K562 (cell line): Measurements from ENCODE around the gene OTOP3. TPM values are rescaled to one million over a fixed set of nuclear protein-coding genes. Genes with fewer than 3 reads are reported as not detected.

ENCODE experiments used
- FOSL1 ChIP-seq: fragments of 200-800 bp; sonication (Bioruptor generic); conservative IDR thresholded peaks from 2 replicates; pipeline ENCODE4 v1.6.1; 2016; ENCODE audit warnings: missing genetic modification characterization, missing compliant biosample characterization
- JUN ChIP-seq, 2 experiments: sonication (generic) in 1 of 2; formaldehyde crosslinking in 1 of 2; IDR thresholded peaks; 2 replicates each; pipeline versions ENCODE4 v1.6.1 to v1.8.0; 2012 to 2022; ENCODE audit warnings: borderline replicate concordance in 2 of 2, mild to moderate bottlenecking in 2 of 2, improper control_type of control experiment in 1 of 2, low read depth in 1 of 2, low read length in 1 of 2, missing genetic modification reagents in 1 of 2
- JUND ChIP-seq, 2 experiments: IDR thresholded peaks; 2 replicates in 1 of 2; 3 replicates in 1 of 2; pipeline ENCODE4 v1.6.1; 2011; ENCODE audit warnings: borderline replicate concordance in 2 of 2, low read depth in 2 of 2, low read length in 2 of 2, improper control_type of control experiment in 1 of 2, missing biosample characterization in 1 of 2, missing genetic modification characterization in 1 of 2, missing genetic modification reagents in 1 of 2
- KDM1A ChIP-seq, 2 experiments: fragments of 450-650 bp; IDR thresholded peaks; 2 replicates each; pipeline ENCODE4 v1.6.1; 2016; ENCODE audit warnings: mild to moderate bottlenecking in 2 of 2
- KDM5B ChIP-seq: fragments of 200-600 bp; sonication (generic); IDR thresholded peaks from 2 replicates; pipeline ENCODE4 v1.6.1; 2012; ENCODE audit warnings: low read depth, mild to moderate bottlenecking, moderate library complexity, low read length, control low read depth, inconsistent platforms; ENCODE audit not compliant: insufficient replicate concordance
- SMC3 ChIP-seq: conservative IDR thresholded peaks from 2 replicates; pipeline ENCODE4 v1.6.1; 2011; ENCODE audit warnings: low read depth, low read length, improper control_type of control experiment; ENCODE audit not compliant: insufficient read depth
- ZBTB1 ChIP-seq: sonication (generic); formaldehyde crosslinking; IDR thresholded peaks from 2 replicates; pipeline ENCODE4 v1.8.1; 2023; ENCODE audit warnings: missing genetic modification reagents, low read depth, mild to moderate bottlenecking, borderline replicate concordance
- ZBTB11 ChIP-seq, 3 experiments: fragments of 200-800 bp in 1 of 3; fragments of 250-450 bp in 1 of 3; fragments of 450-650 bp in 1 of 3; sonication (Bioruptor Pico) in 1 of 3; sonication (Bioruptor generic) in 1 of 3; formaldehyde crosslinking in 1 of 3; IDR thresholded peaks; 2 replicates each; pipeline versions ENCODE4 v1.6.1 to v1.8.0; 2016 to 2022; ENCODE audit warnings: mild to moderate bottlenecking in 2 of 3, missing genetic modification characterization in 2 of 3, missing compliant biosample characterization in 1 of 3, moderate library complexity in 1 of 3
- ZNF133 ChIP-seq: fragments of 250-450 bp; sonication (Bioruptor Pico); IDR thresholded peaks from 2 replicates; pipeline ENCODE4 v1.4.0; 2020; ENCODE audit warnings: mild to moderate bottlenecking
- polyA plus RNA-seq, 8 experiments: library from polyadenylated mRNA; depleted of rRNA in 4 of 8; stranded (reverse) in 5 of 8; unstranded in 3 of 8; fragments of >200 nt; fragmentation: Nextera tagmentation in 2 of 8; fragmentation: Illumina TruSeq in 1 of 8; extraction: Ambion mirVana in 2 of 8; extraction: Trizol in 1 of 8; gene quantifications; 2 replicates each; pipeline versions ENCODE4 v1.2.1 to v1.2.3, GENCODE V29; 2011 to 2014; ENCODE audit warnings: inconsistent platforms in 1 of 8, missing spikeins in 1 of 8
- total RNA-seq, 7 experiments: library from RNA; depleted of rRNA in 6 of 7; stranded (reverse); fragments of >200 nt in 6 of 7; fragmentation: Illumina TruSeq in 2 of 7; extraction: Trizol in 2 of 7; gene quantifications; 2 replicates each; pipeline versions ENCODE4 v1.2.1 to v1.2.3, GENCODE V29; 2011 to 2021; ENCODE audit warnings: low replicate concordance in 1 of 7
- TF ChIP-seq, protein P1 (sequence below): fragments of 450-650 bp; IDR thresholded peaks from 2 replicates; pipeline ENCODE4 v1.6.1; 2016; ENCODE audit warnings: mild to moderate bottlenecking, moderate library complexity

The OTOP3 gene
- total and polyA plus RNA-seq, 9 of the 15 experiments (the other 6 are each of a cell fraction or from before 2014, with no cell fraction given), result not detected

GRCh38 chr17:74981979-74982662 lies 46.4 kb downstream of the OTOP3 start (continued):
- TF ChIP-seq, protein P1, sequence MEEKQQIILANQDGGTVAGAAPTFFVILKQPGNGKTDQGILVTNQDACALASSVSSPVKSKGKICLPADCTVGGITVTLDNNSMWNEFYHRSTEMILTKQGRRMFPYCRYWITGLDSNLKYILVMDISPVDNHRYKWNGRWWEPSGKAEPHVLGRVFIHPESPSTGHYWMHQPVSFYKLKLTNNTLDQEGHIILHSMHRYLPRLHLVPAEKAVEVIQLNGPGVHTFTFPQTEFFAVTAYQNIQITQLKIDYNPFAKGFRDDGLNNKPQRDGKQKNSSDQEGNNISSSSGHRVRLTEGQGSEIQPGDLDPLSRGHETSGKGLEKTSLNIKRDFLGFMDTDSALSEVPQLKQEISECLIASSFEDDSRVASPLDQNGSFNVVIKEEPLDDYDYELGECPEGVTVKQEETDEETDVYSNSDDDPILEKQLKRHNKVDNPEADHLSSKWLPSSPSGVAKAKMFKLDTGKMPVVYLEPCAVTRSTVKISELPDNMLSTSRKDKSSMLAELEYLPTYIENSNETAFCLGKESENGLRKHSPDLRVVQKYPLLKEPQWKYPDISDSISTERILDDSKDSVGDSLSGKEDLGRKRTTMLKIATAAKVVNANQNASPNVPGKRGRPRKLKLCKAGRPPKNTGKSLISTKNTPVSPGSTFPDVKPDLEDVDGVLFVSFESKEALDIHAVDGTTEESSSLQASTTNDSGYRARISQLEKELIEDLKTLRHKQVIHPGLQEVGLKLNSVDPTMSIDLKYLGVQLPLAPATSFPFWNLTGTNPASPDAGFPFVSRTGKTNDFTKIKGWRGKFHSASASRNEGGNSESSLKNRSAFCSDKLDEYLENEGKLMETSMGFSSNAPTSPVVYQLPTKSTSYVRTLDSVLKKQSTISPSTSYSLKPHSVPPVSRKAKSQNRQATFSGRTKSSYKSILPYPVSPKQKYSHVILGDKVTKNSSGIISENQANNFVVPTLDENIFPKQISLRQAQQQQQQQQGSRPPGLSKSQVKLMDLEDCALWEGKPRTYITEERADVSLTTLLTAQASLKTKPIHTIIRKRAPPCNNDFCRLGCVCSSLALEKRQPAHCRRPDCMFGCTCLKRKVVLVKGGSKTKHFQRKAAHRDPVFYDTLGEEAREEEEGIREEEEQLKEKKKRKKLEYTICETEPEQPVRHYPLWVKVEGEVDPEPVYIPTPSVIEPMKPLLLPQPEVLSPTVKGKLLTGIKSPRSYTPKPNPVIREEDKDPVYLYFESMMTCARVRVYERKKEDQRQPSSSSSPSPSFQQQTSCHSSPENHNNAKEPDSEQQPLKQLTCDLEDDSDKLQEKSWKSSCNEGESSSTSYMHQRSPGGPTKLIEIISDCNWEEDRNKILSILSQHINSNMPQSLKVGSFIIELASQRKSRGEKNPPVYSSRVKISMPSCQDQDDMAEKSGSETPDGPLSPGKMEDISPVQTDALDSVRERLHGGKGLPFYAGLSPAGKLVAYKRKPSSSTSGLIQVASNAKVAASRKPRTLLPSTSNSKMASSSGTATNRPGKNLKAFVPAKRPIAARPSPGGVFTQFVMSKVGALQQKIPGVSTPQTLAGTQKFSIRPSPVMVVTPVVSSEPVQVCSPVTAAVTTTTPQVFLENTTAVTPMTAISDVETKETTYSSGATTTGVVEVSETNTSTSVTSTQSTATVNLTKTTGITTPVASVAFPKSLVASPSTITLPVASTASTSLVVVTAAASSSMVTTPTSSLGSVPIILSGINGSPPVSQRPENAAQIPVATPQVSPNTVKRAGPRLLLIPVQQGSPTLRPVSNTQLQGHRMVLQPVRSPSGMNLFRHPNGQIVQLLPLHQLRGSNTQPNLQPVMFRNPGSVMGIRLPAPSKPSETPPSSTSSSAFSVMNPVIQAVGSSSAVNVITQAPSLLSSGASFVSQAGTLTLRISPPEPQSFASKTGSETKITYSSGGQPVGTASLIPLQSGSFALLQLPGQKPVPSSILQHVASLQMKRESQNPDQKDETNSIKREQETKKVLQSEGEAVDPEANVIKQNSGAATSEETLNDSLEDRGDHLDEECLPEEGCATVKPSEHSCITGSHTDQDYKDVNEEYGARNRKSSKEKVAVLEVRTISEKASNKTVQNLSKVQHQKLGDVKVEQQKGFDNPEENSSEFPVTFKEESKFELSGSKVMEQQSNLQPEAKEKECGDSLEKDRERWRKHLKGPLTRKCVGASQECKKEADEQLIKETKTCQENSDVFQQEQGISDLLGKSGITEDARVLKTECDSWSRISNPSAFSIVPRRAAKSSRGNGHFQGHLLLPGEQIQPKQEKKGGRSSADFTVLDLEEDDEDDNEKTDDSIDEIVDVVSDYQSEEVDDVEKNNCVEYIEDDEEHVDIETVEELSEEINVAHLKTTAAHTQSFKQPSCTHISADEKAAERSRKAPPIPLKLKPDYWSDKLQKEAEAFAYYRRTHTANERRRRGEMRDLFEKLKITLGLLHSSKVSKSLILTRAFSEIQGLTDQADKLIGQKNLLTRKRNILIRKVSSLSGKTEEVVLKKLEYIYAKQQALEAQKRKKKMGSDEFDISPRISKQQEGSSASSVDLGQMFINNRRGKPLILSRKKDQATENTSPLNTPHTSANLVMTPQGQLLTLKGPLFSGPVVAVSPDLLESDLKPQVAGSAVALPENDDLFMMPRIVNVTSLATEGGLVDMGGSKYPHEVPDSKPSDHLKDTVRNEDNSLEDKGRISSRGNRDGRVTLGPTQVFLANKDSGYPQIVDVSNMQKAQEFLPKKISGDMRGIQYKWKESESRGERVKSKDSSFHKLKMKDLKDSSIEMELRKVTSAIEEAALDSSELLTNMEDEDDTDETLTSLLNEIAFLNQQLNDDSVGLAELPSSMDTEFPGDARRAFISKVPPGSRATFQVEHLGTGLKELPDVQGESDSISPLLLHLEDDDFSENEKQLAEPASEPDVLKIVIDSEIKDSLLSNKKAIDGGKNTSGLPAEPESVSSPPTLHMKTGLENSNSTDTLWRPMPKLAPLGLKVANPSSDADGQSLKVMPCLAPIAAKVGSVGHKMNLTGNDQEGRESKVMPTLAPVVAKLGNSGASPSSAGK, result peak; percentile 87
- TF ChIP-seq KDM5B, result peak; percentile 86
- peak in 1 of 2 experiments; percentile 95 for TF ChIP-seq KDM1A (IDR thresholded peaks at IDR 0.05)
- peak; percentile 99 for TF ChIP-seq ZBTB1 (CRISPR knock-in tag)
- TF ChIP-seq FOSL1 (tag), result peak; percentile 81
- TF ChIP-seq SMC3, result peak; percentile 23; the same call in 1 of the 2 replicates
- no peak for TF ChIP-seq ZNF133
- TF ChIP-seq JUN (IDR thresholded peaks at IDR 0.05; ENCODE audit: borderline replicate concordance, low read depth, low read length), result peak; percentile 97
- peak; percentile 95 for TF ChIP-seq JUN (CRISPR knock-in tag; IDR thresholded peaks at IDR 0.05; ENCODE audit: borderline replicate concordance)
- TF ChIP-seq ZBTB11 (CRISPR knock-in tag; IDR thresholded peaks at IDR 0.05), result peak in 1 of 3 experiments; percentile 82; a peak in 2 of 6 replicates
- peak; percentile 97 for TF ChIP-seq JUND (IDR thresholded peaks at IDR 0.05; ENCODE audit: borderline replicate concordance, low read depth, low read length)
- peak; percentile 99 for TF ChIP-seq JUND (tag; IDR thresholded peaks at IDR 0.05; ENCODE audit: borderline replicate concordance, low read depth, low read length)
